HG02840 (cell line): ENCODE results near the gene CEACAM16.
"Not testable (repeated sequence)": the region's sequence is repeated elsewhere in the genome, so short reads cannot be mapped to it uniquely, and the experiment has no call there.

Experiments
- ATAC-seq: cut with Tn5 transposase; IDR thresholded peaks from one replicate; pipeline ENCODE4 v1.9.1; 2021; ENCODE audit warnings: mild to moderate bottlenecking, moderate library complexity, moderate number of reproducible peaks; ENCODE audit not compliant: unreplicated experiment, low FRiP score

The CEACAM16 gene

DNA sequence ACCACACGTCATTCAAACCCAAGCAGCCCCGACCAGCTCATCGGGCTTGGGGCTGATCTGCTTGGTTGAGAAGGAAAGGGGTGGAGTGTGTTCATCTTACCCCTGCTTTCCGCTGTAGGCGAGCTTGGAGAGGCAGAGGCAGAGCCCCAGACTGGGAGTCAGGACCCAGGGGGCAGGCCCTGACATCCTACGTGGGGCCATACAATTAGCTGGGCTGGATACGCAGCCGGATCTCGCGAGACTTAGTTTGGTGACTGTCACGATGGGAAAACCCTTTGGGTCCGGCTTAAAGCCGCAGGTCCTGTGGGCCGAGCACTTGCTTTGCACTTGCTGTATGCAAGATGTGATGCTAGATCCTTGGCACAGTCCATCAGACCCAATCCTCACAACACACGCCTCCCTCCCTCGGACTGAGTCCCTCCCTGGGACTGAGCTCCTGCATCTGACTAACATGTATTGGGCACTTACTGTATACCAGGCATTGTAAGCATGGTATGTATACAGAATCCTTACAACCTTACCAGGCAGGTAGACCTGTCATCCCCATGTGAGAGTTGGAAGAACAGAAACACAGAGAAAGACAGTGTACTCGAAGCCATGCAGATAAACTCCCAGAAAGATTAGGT is 3.7 kb downstream of the CEACAM16 start:
- ATAC-seq: no peak

DNA sequence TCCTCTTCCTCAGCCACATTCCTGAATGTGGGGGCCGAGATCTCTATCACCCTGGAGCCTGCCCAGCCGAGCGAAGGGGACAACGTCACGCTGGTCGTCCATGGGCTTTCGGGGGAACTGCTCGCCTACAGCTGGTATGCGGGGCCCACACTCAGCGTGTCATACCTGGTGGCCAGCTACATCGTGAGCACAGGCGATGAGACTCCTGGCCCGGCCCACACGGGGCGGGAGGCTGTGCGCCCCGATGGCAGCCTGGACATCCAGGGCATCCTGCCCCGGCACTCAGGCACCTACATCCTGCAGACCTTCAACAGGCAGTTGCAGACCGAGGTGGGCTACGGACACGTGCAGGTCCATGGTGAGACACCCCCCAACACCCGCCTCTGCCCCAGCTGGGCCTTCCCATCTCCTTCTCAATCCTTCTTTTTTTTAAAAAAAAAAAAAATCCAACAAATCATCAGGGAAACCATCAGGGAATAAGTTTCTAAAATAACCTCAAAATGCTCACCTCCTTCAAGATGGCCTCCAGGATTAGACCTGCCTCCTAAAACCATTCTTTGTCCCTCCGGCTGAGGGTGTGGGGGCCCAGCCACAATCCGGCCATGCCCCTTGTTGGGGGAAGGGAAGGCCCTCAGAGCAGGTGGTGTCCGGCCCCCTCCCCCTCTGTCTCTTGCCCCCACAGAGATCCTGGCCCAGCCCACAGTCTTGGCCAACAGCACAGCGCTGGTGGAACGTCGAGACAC is 4.6 kb downstream of the CEACAM16 start:
- no peak for ATAC-seq

DNA sequence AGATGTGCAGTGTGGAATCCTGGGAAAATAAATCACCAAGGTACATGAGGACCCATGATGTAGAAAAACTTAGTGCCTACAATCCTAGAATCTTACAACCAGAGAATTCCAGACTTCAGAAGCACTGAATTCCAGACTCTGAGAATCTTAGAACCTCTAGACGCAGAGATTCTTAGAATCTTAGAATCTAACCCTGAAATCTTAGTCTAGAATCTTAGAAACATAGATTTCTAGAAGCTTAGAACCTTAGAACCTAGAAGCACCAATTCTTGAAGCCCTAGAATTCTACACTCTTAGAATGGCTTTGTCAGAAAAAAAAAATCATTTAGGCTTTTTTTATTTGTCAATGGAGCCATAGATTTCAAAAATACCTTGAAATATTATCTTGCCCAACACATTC is 6.0 kb downstream of the CEACAM16 start:
- no peak for ATAC-seq

DNA sequence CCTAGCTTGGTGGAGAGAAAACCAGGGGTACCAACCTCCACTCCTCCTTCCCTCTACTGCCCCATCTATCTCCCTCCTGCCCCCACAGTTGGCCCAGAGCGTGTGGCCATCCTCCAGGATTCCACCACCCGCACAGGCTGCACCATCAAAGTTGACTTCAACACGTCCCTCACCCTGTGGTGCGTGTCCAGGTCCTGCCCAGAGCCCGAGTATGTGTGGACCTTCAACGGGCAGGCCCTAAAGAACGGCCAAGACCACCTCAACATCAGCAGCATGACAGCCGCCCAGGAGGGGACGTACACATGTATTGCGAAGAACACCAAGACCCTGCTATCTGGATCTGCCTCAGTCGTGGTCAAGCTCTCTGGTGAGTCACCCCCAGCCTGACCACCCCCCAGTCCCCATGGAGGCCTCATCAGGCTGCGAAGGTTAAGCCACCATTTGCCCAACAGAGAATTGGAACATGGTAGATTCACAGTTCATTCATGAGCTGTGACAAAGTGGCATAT is 6.6 kb downstream of the CEACAM16 start:
- ATAC-seq: no peak

DNA sequence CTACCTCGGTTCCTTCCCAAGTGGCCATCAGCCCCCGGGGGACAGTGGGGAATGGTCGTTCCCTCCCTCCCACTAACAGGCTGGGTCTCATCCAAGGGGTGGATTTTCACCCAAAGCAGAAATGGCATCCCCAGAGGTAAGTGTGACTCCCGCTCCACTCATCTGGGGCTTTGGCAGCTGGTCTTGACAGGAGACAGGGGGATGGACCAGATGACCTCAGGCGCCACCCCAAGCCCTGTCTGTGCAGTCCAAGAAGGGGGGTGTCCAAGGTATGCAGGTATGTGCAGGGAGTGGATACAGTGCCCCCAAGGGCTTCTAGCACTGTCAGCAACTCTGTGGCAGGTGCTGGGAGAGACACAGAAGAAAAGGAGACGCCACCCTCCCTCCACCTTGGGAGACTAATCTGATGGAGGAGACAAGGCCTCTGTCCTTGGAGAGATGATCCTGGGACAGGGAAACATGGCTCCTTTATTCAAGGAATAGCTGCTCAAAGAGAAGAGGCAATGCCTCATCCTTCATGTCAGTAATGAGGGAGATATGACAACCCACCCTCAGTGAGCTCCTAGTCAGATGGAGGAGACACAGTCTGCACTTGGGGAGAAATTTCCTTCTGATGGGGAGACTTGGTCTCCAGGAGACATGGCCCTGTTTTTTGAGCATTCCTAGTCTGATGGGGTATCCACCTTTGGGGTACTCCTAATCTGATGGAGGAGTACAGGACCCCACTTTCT is 7.7 kb downstream of the CEACAM16 start:
- ATAC-seq: no peak

DNA sequence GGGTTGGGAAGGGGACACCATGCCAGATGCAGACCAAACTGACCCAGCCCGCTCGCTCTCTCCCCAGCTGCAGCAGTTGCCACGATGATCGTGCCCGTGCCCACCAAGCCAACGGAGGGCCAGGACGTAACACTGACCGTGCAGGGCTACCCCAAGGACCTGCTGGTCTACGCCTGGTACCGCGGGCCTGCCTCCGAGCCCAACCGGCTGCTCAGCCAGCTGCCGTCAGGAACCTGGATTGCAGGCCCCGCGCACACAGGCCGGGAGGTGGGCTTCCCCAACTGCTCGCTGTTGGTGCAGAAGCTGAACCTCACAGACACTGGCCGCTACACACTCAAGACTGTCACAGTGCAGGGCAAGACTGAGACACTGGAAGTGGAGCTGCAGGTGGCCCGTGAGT is 8.8 kb downstream of the CEACAM16 start:
- no peak for ATAC-seq

DNA sequence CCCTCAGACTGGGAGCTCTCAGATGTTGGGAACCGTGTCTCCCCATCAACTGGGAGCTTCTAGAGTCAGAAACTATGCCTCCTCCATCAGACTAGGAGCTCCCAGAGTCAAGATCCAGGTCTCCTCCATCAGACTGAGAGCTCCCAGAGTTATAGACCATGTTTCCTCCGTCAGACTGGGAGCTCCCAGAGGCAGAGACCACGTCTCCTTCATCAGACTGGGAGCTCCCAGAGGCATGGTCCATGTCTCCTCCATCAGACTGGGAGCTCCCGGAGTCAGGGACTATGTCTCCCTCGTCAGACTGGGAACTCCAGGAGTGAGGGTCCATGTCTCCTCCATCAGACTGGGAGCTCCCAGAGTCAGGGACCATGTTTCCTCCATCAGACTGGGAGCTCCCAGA is 10.0 kb downstream of the CEACAM16 start:
- no peak for ATAC-seq

DNA sequence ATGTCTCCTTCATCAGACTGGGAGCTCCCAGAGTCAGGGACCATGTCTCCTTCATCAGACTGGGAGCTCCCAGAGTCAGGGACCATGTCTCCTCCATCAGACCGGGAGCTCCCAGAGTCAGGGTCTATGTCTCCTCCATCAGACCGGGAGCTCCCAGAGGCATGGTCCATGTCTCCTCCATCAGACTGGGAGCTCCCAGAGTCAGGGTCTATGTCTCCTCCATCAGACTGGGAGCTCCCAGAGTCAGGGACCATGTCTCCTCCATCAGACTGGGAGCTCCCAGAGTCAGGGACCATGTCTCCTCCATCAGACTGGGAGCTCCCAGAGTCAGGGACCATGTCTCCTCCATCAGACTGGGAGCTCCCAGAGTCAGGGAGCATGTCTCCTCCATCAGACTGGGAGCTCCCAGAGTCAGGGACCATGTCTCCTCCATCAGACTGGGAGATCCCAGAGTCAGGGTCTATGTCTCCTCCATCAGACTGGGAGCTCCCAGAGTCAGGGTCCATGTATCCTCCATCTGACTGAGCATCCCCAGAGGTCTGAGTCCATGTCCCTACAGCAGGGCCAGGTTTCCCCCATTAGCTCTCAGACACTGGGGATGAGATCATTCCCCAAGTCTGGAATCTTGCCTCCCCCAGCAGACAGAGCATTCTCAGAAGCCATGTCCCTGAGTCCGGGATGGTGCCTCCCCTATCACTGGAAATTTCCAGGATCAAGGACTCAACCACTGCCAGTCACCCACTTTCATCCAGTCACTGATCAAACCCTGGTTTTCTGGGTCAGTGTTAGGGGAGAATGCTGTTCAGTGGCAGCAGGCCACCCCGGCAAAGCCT is 10.7 kb downstream of the CEACAM16 start:
- ATAC-seq: not testable (repeated sequence)

DNA sequence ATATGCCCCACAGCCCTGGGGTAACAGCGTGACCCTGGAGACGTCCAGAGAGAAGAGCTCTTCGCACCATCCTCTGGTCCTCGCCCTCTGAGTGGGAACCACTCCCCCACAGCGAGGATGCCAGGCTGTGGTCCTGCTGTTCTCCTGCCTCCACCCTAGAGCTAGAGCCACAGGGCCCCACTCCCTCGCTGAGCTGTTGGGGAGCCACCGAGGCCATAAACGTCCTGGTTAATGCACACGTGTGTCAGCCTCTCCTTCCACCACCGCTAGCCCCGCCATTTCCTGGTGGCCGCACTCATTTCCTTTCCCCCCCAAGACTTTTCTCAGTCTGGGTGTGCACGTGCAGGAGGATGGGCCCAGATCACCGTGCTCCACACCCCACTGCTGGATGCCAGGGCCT is 11.5 kb downstream of the CEACAM16 start:
- no peak for ATAC-seq

DNA sequence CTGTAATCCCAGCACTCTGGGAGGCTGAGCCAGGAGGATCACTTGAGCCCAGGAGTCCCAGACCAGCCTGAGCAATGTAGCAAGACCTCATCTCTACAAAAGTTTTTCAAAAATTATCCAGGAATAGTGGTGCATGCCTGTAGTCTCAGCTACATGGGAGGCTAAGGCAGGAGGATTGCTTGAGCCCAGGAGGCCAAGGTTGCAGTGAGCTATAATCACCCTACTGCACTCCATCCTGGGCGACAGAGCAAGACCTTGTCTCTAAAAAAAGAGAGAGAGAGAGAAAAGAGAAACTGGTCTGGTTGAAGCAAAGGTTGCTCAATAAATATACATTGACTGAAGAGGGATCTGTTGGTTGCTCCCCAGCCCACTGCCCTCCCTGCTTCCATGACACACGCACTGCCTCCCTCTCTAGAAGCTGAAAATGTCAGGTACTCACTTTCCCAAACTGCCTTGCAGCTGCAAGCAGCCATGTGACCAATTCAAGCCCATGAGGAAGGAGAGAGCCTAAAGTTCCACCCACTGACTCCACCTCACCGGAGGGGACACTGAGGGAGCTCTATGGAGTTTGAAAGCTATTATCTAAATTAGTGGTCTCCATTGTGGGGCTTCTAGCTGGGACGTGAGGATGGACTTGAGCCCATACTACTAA is 14.0 kb downstream of the CEACAM16 start:
- ATAC-seq: no peak

DNA sequence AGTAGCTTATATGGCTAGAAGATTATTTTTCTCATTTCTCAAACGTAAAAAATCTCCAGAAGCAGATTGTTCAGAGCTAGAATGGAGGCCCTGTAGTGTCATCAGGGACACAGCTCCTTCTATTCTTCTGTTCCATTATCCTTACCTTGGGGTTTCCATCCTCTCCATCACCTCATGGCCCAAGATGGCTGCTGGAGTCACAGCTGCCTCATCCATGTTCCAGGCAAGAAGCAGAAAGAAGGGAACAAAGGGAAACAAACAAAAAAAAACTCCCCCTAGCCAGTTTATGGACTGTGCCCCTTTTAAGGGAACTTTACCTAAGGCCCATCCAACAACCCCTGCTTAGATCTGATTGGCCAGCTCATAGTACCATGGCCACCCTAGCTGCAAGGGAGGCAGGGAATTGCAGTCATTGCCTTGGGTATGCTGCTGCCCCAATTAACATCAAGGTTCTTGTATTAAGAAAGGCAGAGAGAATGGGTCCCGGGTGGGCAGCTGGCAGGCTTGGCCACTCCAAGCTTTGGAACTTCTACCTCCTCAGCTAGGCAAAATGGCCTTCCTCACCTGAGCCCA is 15.7 kb downstream of the CEACAM16 start:
- no peak for ATAC-seq

DNA sequence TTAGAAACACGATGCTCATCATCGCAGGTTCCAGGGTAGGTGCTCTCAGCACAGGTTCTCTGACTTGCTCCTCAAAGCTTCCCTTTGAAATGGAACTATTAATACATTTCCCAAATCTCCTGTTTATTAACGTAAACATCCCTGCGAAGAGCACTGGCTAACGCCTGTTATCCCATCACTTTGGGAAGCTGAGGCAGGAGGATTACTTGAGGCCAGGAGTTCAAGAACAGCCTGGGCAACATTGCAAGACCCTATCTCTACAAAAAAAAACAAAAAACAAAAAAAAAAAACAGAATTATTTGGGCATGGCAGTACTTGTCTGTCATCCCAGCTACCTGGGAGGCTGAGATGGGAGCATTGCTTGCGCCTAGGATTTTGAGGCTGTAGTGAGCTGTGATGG is 18.7 kb downstream of the CEACAM16 start:
- ATAC-seq: no peak

DNA sequence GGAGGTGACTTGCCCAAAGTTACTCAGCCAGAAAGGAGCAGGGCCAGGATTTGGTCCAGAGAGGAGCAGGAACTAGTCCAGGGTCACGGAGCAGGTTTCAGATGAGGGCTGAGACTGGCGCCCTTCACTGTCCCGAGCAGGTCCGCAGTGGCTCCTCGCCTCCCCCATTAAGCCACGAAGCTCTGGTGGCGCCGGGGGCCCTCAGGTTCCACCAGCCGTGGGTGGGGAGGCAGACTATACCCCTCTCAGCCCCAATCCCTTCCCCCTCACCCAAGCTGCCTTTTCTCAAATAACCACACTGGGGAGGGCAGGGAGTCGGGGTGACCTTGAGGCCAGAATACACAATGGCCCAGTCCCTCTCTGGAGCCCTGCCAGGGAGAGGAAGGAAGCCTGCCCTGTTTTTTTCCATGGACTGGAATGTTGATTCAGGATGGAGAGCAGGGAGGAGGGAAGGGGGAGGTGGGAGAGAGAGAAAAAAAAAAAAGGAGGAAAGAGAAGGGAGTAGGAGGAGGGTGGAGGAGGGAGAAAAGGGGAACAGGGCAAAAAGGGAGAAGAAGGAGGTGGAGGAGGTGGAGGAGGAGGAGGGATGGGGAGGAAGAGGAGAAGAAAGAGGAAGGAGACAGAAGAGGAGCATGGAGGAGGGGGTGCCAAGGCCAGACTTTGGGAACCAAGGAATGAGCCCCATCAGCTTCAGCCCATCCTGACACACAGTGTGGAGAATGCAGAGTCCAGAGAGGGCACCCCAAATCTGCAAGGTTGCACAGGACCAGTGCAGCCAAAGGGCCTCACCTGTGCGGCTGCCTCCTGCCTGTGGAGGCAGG is 19.7 kb downstream of the CEACAM16 start:
- ATAC-seq: no peak

DNA sequence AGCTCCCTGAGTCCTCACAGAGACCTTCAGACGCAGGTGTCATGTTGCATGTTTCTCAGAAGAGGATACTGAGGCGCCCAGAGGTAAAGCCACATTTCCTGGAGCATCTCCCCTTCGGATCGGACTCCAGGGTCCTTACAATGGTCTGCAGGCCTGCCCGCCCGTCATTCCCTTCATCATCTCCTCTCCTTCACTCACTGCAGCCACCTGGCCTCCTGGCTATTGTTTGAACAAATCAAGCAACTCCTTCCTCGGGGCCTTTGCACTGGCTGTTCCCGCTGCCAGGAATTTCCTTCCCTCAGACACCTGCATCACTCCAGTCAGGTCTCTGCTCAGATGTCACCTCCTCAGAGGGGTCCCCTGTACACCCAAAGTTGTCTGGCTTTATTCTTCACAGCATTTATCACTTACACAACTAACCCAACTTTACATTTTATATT is 20.3 kb downstream of the CEACAM16 start:
- ATAC-seq: no peak

DNA sequence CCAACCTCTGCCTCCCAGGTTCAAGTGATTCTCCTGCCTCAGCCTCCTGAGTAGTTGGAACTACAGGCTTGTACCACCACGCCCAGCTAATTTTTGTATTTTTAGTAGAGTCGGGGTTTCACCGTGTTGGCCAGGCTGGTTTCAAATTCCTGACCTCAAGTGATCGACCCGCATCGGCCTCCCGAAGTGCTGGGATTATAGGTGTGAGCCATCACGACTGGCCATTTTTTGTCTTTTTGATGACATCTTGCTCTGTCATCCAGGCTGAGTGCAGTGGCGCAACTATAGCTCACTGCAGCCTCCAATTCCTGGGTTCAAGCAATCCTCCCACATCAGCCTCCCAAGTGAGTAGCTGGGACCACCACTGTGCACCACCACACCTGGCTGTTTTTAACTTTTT is 21.4 kb downstream of the CEACAM16 start:
- ATAC-seq: not testable (repeated sequence)

DNA sequence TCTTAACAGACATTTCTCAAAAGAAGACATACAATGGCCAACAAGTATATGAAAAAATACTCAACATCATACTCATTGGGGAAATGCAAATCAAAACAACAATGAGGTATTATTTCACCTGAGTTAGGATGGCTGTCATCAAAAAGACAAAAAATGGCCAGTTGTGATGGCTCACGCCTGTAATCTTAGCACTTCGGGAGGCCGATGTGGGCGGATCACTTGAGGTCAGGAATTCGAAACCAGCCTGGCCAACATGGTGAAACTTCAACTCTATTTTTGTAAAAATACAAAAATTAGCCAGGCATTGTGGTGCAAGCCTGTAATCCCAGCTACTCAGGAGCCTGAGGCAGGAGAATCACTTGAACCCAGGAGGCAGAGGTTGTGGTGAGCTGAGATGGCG is 22.0 kb downstream of the CEACAM16 start:
- no peak for ATAC-seq

DNA sequence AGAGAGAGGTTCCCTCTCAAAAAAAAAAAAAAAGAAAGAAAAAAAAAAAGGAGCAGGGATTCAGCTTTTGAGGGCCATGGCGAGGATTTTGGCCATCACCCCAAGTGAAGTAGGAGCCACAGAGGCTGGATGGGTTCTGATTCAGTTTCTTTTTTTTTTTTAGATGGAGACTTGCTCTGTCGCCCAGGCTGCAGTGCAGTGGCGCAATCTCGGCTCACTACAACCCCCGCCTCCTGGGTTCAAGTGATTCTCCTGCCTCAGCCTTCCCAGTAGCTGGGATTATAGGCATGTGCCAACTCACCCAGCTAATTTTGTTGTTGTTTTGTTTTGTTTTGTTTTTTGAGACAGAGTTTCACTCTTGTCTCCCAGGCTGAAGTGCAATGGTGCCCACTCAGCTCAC is 22.4 kb downstream of the CEACAM16 start:
- ATAC-seq: not testable (repeated sequence)

DNA sequence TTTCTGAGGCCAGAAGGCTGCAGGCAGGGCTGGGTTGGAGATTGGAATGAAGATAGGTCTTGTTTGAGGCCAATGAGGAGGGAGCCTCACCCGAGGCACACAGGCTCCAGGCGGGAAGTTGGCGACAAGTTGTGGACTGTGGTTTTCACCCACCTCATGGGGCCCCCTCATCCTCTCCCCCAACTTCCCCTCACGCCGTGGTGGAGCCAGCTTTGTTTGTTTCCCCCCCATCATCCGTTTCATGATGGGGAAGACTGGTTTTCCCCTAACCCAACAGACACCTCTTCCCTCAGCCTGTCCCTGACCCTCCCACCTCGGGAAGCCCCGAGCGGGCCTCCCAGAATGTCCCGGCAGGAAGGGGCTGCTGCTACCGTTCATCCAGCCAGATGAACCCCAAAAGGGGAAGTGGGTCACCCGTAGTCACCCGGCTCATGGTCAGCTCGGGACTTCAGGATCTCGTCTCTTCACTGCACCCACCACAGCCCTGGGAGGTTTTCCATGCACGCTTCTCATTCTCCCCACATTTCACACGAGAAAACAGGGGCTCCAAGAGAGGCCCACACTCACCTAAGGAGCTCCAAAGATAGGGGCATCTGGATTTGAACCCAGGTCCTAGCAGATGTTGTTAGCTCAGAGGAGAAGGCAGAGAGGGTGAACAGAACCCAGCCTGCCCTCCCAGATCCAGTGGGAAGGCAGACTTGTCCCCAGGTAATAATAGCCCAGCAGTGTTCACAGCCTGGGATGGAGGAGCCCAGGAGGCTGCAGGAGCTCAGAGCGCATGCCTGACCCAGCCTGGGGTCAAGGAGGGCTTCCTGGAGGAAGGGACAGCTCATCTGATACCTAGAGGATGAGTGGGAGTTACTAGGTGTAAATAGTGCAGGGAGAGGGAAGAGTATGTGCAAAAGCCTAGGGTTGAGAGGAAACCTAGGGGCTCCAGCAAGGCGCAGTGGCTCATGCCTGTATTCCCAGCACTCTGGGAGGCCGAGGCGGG is 23.5 kb downstream of the CEACAM16 start:
- no peak for ATAC-seq
